Stomach (tissue), 4 donors: ENCODE data around the gene ELAVL4.

Source experiments
- CTCF ChIP-seq, 7 experiments: fragments of 450-650 bp in 4 of 7; fragments of 200-600 bp in 3 of 7; sonication (generic) in 3 of 7; IDR thresholded peaks; one replicate each; pipeline ENCODE4 v1.5.1; 2016 to 2019; ENCODE audit warnings: antibody characterized with exemption in 7 of 7, control low read depth in 2 of 7, mild to moderate bottlenecking in 1 of 7
- EP300 ChIP-seq: sonication (generic); formaldehyde crosslinking; IDR thresholded peaks from one replicate; pipeline ENCODE4 v1.6.1; 2017; ENCODE audit warnings: antibody characterized with exemption

GRCh38 chr1:50152236-50152635 is 43.5 kb downstream of the ELAVL4 start:
- TF ChIP-seq CTCF (IDR thresholded peaks at IDR 0.05) (no peak), EP300 (no peak)
